ENCODE data around the gene NOTO. TPM values are rescaled to one million over a fixed set of nuclear protein-coding genes. Genes with fewer than 3 reads are reported as not detected.
A peak's percentile ranks its signal among the peaks of the same experiment; 100 is the strongest.

Gene NOTO
- total RNA-seq, 1 experiment from 2014 or later = 0.66 TPM

DNA sequence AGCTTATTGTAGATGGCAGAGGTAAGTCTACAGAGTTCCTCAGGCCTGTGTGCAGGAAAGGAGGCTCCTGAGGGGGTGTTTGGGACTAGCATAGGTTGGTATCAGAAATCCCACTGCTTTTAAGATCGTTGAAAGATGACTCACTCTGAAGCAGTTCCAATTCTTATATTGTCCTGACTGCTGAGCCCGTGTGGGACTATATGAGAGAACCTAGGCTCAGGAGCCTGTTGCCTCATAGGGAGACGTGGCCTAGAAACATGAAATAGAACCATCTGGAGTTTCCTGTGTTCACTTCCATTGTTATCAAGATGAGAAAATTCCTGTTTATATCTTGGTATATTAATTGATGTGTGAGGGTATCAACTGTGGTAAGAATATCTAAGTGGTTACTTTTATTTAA lies 37.4 kb downstream of the NOTO start:
- DNase-seq = no peak
- no peak overlapping the region for H4K5ac ChIP-seq (ENCODE audit: insufficient read length, low read depth, low read length)
- no peak overlapping the region for H4K91ac ChIP-seq (ENCODE audit: insufficient read length, low read depth, low read length)
- peaks cover 8% of the 10 kb centered on the region; the same call in 1 of the 2 replicates for H3K4me1 ChIP-seq (ENCODE audit: insufficient read depth, low read length)
- TF ChIP-seq, protein P1, sequence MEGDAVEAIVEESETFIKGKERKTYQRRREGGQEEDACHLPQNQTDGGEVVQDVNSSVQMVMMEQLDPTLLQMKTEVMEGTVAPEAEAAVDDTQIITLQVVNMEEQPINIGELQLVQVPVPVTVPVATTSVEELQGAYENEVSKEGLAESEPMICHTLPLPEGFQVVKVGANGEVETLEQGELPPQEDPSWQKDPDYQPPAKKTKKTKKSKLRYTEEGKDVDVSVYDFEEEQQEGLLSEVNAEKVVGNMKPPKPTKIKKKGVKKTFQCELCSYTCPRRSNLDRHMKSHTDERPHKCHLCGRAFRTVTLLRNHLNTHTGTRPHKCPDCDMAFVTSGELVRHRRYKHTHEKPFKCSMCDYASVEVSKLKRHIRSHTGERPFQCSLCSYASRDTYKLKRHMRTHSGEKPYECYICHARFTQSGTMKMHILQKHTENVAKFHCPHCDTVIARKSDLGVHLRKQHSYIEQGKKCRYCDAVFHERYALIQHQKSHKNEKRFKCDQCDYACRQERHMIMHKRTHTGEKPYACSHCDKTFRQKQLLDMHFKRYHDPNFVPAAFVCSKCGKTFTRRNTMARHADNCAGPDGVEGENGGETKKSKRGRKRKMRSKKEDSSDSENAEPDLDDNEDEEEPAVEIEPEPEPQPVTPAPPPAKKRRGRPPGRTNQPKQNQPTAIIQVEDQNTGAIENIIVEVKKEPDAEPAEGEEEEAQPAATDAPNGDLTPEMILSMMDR (conservative IDR thresholded peaks at IDR 0.05) = no peak
- H2BK15ac ChIP-seq (ENCODE audit: low read depth, low read length) = no peak overlapping the region
- no peaks in the 10 kb centered on the region for H4K20me1 ChIP-seq (ENCODE audit: control insufficient read depth, insufficient read depth, insufficient read length)
- H3K79me2 ChIP-seq (ENCODE audit: insufficient read depth, low read length) = peaks cover 36% of the 10 kb centered on the region
- H3K9me3 Mint-ChIP-seq = no peaks in the 10 kb centered on the region
- H3K9ac ChIP-seq (ENCODE audit: extremely low read depth, insufficient read length, low read length) = no peak overlapping the region
- H2AFZ ChIP-seq (ENCODE audit: low read length) = no peak overlapping the region
- no peak overlapping the region for H2BK20ac ChIP-seq (ENCODE audit: low read depth, low read length, poor library complexity, severe bottlenecking)
- H3K4ac ChIP-seq (ENCODE audit: low read depth, low read length) = no peak overlapping the region
- no peak overlapping the region for H3K56ac ChIP-seq (ENCODE audit: insufficient read length, low read depth, low read length)
- H2BK5ac ChIP-seq (ENCODE audit: insufficient read length, low read length) = no peak overlapping the region
- peaks cover 6% of the 10 kb centered on the region for H3K23me2 ChIP-seq (ENCODE audit: insufficient read length, low read depth, low read length, poor library complexity, severe bottlenecking)
- peak overlapping the region in 1 of 3 experiments; percentile 44; a peak in 1 of 7 replicates for H3K27ac Mint-ChIP-seq
- H3K14ac ChIP-seq (ENCODE audit: insufficient read depth, low read length) = no peak overlapping the region
- no CpG with 5 or more reads among the region's 3 CpGs for WGBS (ENCODE audit: extremely low coverage, insufficient read length, low lambda C conversion rate)
- no peaks in the 10 kb centered on the region for H3K27me3 ChIP-seq (ENCODE audit: insufficient read depth, low read length)
- no peak overlapping the region for H3K4me3 Mint-ChIP-seq
- H3K23ac ChIP-seq (ENCODE audit: insufficient read length, low read depth, low read length) = no peak overlapping the region
- H3T11ph ChIP-seq (ENCODE audit: low read length) = no peak overlapping the region
- no peak overlapping the region for H2BK120ac ChIP-seq (ENCODE audit: low read depth, low read length, poor library complexity, severe bottlenecking)
- no peaks in the 10 kb centered on the region for H3K9me3 ChIP-seq (ENCODE audit: control insufficient read depth, low read depth, low read length)
- H4K8ac ChIP-seq (replicated peaks; ENCODE audit: insufficient read length, low read depth, low read length) = no peak overlapping the region
- no peak overlapping the region for H3K4me2 ChIP-seq (ENCODE audit: insufficient read depth, insufficient read length, low read length)
- no peak overlapping the region for H3K18ac ChIP-seq (ENCODE audit: insufficient read length, low read depth, low read length)
- H3K27ac ChIP-seq (ENCODE audit: insufficient read length, low read depth, low read length) = no peak overlapping the region
- no peak overlapping the region for H2AK5ac ChIP-seq (ENCODE audit: insufficient read length, low read length)
- H3K36me3 Mint-ChIP-seq (ENCODE audit: insufficient read depth in 1 of 3, low read depth in 3 of 3) = peaks cover 24 to 67% (median 61%) of the 10 kb centered on the region in 3 experiments
- peaks cover 31 to 32% of the 10 kb centered on the region in 2 experiments for H3K4me1 Mint-ChIP-seq
- H3K27me3 Mint-ChIP-seq (ENCODE audit: low read depth) = no peaks in the 10 kb centered on the region
- H2BK12ac ChIP-seq (ENCODE audit: insufficient read length, low read depth, low read length) = no peak overlapping the region
- no peaks in the 10 kb centered on the region for H3K79me1 ChIP-seq (ENCODE audit: insufficient read depth, low read depth, low read length, poor library complexity, severe bottlenecking)

All from H9 (cell line).